Choroid plexus epithelial cell (primary cell): Measurements from ENCODE around the gene PALM3.

Experiments used
- DNase-seq: peaks from one replicate; pipeline ENCODE4 v3.0.0-alpha.2; 2010; ENCODE audit warnings: low read depth
- H3K4me3 ChIP-seq: 2 replicates; pipeline ENCODE4 v1.5.1; 2011; ENCODE audit warnings: low read depth, mild to moderate bottlenecking, control low read depth, low read length, moderate library complexity
- CTCF ChIP-seq: conservative IDR thresholded peaks from 2 replicates; pipeline ENCODE4 v1.5.1; 2011; ENCODE audit warnings: low read depth, mild to moderate bottlenecking, control low read depth, inconsistent platforms, low read length, moderate library complexity

Gene PALM3

GRCh38 chr19:14078411-14078810 is 16.5 kb upstream of the PALM3 start:
- no peak for DNase-seq
- H3K4me3 ChIP-seq: no peak overlapping the region
- no peak for TF ChIP-seq CTCF

GRCh38 chr19:14073925-14074838 is 12.3 kb upstream of the PALM3 start:
- no peak for TF ChIP-seq CTCF
- DNase-seq: peak; percentile 36
- H3K4me3 ChIP-seq: peak overlapping the region; percentile 64

GRCh38 chr19:14073261-14073924 is 11.5 kb upstream of the PALM3 start:
- DNase-seq: peak; percentile 83
- H3K4me3 ChIP-seq: peak overlapping the region; percentile 64
- peak; percentile 9 for TF ChIP-seq CTCF

GRCh38 chr19:14072535-14073260 is 10.8 kb upstream of the PALM3 start, which contains the start of gene MISP3:
TSS of gene MISP3 (plus strand) at chr19:14072786. CDS start at chr19:14073310, 524 bp downstream.
- DNase-seq: peak; percentile 25
- TF ChIP-seq CTCF: peak; percentile 11

GRCh38 chr19:14070268-14071050 is 8.6 kb upstream of the PALM3 start:
- H3K4me3 ChIP-seq: no peak overlapping the region
- no peak for TF ChIP-seq CTCF
- DNase-seq: no peak

More at GRCh38 chr19:14072535-14073260, 10.8 kb upstream of the PALM3 start, which contains the start of gene MISP3:
- H3K4me3 ChIP-seq: peak within 1 kb of the TSS; percentile 64

GRCh38 chr19:14066134-14066533 is 4.3 kb upstream of the PALM3 start:
- no peak for DNase-seq
- TF ChIP-seq CTCF: no peak
- no peak overlapping the region for H3K4me3 ChIP-seq
